Fibroblast of mammary gland (primary cell): ENCODE data around the gene NBL1.

Source experiments
- DNase-seq: peaks from one replicate; pipeline ENCODE4 v3.0.0-alpha.2; 2010; ENCODE audit warnings: low read depth
- H3K4me3 ChIP-seq: 2 replicates; pipeline ENCODE4 v1.5.1; 2011; ENCODE audit warnings: low read depth, mild to moderate bottlenecking, low read length, moderate library complexity; ENCODE audit not compliant: control insufficient read depth
- TF ChIP-seq, protein P1 (sequence below): conservative IDR thresholded peaks from 2 replicates; pipeline ENCODE4 v1.5.1; 2011; ENCODE audit warnings: low read depth, low read length, inconsistent platforms; ENCODE audit not compliant: control insufficient read depth, insufficient read depth

NBL1 gene, protein sequence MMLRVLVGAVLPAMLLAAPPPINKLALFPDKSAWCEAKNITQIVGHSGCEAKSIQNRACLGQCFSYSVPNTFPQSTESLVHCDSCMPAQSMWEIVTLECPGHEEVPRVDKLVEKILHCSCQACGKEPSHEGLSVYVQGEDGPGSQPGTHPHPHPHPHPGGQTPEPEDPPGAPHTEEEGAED

DNA sequence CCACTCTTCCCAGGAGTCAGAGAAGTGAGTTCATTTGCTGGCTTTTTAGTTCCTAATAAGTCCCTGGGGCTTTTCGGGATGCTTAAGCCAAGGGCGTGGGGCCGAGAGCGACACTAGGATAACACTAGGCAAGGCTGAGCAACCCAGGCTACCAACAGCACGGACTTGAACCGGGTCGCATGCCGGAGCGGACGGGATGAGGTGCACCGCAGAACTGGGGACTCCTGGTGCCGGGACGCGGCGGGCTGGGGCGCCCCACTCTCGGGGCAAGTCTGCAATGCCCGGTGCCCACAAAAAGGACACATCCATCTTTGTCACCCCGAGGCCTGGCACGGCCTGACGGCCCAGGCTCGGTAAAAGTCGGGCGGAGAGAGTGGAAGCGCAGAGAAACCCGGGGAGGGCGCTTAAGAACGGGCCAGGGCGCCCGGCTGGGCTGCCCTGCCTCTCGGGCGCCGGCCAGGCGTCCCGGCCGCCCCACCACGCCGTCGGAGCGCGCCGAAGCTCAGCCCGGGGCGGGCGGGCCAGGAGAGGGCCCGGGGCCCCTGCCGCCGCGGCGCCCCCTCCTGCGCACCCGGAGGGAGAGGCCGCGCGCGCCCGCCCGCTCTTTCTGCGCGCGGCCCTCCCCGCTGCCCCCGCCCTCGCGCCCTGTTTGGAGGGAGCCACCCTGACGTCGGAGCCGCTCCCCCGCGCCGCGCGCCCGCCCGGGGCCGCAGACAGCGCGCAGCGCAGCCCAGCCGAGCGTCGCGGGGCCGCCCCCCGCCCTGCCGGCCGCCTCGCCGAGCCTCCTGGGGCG, at the start of gene NBL1:
TSS of gene NBL1 (plus strand) at position 710 of the 793 bp plus-strand sequence. CDS start 10,720 bp downstream, outside the sequence.
- TF ChIP-seq, protein P1, sequence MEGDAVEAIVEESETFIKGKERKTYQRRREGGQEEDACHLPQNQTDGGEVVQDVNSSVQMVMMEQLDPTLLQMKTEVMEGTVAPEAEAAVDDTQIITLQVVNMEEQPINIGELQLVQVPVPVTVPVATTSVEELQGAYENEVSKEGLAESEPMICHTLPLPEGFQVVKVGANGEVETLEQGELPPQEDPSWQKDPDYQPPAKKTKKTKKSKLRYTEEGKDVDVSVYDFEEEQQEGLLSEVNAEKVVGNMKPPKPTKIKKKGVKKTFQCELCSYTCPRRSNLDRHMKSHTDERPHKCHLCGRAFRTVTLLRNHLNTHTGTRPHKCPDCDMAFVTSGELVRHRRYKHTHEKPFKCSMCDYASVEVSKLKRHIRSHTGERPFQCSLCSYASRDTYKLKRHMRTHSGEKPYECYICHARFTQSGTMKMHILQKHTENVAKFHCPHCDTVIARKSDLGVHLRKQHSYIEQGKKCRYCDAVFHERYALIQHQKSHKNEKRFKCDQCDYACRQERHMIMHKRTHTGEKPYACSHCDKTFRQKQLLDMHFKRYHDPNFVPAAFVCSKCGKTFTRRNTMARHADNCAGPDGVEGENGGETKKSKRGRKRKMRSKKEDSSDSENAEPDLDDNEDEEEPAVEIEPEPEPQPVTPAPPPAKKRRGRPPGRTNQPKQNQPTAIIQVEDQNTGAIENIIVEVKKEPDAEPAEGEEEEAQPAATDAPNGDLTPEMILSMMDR, result no peak
- peak within 1 kb of the TSS; percentile 84 for H3K4me3 ChIP-seq
- DNase-seq, result peak; percentile 48

DNA sequence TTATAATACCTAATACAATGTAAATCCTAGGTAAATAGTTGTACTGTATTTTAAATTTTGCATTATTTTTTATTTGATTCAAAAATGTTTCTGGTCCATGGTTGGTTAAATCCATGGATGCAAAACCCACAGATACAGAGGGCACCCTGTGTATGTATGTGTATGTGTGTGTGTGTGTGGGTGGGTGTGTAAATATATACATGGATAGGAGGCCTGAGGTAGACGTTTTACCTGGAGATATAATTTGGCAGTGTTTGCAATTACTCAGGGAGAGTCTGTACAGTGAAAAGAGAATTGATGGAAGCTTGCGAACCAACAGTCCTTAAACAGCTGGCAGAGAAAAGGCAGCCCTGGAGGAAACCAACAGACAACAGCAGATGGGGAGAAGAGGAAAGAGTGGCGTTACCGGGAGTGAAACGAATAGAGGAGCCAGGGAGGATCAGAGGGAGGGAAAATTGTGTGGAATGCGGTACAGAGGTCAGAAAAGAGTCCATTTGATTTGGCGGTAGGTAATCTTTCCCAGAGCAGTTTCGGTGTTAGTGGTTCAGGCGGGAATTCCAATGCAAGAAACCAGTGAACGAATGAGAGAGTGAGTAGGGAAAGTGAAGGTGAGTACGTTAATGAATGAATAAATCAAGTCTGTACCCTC, 47.9 kb upstream of the NBL1 start:
- H3K4me3 ChIP-seq, result peak overlapping the region; percentile 92
- TF ChIP-seq, protein P1, result no peak
- DNase-seq, result no peak

DNA sequence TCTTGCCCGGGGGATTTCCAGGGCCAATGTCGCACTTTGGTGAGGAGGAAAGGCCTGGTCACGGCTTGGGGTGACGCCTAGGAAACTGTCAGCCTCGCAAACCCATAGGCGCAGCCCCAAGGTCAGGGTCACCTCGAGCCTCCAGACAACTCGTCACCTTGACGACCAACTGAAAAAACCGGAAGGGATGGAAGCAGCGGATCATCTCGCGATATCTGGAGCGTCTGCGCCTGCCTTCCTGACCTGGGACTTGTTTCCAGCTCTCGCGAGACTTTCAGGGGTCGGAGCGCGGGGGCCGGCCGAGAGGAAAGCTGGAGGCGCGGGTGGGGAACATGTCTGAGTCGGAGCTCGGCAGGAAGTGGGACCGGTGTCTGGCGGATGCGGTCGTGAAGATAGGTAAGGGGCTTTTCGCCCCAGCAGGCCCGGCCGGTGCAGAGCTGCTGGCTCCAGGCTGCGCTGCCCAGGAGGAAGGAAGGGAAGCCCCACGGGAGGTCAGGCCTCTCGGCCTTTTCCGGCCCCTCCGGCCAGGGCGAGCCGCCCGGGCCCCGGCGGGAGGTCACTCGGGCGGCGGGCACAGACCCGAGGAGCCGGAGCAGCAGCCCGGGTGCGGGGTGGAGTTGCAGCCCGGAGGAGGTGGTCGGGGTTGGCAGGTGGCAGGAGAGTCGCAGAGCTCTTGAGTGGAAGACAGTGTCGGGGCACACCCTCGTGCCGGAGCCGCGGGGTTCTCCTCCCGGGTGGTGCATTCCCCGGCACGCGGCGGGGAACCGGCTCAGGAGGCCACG, 47.2 kb upstream of the NBL1 start:
- peak overlapping the region; percentile 92 for H3K4me3 ChIP-seq
- TF ChIP-seq, protein P1, result no peak
- peak; percentile 97 for DNase-seq

DNA sequence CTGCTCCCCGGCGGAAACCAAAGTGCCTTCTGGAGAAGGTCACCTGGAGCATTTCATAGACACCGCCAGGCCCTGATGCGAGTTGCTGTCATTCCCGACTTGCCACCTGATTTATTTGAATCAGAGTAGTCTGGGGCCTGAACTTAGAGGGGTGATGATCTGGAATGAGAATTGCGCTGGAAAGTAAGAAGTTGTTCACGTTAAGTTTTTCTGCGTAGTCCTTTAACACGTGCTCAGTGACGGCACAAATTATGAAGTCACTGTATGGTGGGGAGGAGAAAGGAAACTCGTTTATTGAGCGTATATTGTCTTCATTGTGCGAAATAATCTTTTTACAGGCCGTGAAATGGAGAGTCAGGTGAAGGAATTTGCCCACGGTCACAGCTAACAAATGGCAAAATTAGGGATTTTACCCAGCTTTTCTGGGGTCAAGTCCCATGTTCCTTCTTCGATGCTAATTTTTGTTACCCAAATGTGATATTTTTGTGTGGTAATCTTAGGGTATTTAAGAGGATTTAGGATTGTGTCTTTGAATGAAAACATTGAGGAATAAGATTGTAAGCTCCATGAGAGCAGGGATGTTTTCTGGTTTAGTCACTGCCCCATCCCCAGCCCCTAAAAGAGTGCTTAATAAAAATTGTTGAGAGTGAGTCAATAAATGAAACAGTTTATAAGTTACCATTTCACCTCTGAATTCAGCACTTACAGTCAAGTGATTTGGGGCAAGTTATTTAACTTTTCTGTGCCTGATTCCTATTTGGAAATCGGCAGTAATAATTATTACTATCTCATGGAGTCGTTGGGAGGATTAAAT, 46.4 kb upstream of the NBL1 start:
- peak; percentile 57 for DNase-seq
- H3K4me3 ChIP-seq, result peak overlapping the region; percentile 92
- TF ChIP-seq, protein P1, result no peak

DNA sequence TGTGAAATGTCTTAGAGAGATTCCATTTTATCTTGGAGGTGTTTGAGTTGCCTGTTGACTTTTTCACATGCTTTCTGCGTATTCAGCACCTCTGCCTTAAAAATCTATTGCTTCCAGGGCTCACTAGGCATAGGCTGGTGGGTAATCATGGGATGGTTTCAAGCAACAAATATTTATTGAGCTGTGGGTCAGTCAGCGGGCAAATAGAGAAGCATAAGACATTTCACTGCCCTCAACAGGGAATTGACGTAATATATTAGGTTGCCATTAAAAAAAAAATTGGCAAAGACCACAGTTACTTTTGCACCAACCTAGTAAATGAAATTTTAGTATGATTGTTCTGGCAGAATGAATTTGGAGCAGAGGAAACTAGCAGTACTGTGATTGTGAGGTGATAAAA, 44.3 kb upstream of the NBL1 start:
- H3K4me3 ChIP-seq, result no peak overlapping the region
- TF ChIP-seq, protein P1, result no peak
- DNase-seq, result no peak

DNA sequence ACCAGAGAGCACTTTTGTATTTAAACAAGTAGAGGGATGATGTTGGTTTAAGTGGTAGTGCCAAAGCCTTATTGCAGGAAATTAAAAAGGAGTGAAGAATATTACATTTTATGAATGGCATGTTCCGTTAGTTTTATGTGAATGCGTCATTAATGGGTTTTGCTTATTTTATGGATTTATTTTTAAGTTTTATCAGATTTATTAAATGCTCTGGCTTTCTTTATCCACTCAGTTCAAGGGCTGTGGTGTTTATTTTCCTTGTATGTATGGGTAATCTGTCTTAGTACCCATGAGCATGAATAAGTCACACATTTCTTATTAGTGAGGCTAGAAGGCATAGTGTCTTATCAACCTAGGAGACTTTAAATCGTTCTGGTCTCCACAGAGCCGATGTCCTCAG, 41.6 kb upstream of the NBL1 start:
- no peak overlapping the region for H3K4me3 ChIP-seq

More for the DNA sequence above, 41.6 kb upstream of the NBL1 start:
- DNase-seq, result no peak
- TF ChIP-seq, protein P1, result no peak
